PFSK-1 (cell line): ENCODE results near the gene MORN5.

ENCODE experiments used
- POLR2AphosphoS5 ChIP-seq: IDR thresholded peaks from 2 replicates; pipeline ENCODE4 v1.6.1; 2012; ENCODE audit warnings: low read depth, mild to moderate bottlenecking, control low read depth, low read length, moderate library complexity
- SIN3A ChIP-seq: IDR thresholded peaks from 2 replicates; pipeline ENCODE4 v1.6.1; 2012; ENCODE audit warnings: mild to moderate bottlenecking, low read length, moderate library complexity, borderline replicate concordance; ENCODE audit not compliant: insufficient read depth
- TF ChIP-seq, protein P1 (sequence below), 2 experiments: IDR thresholded peaks; 2 replicates each; pipeline versions ENCODE4 v1.6.1 to v1.8.0; 2011 to 2012; ENCODE audit warnings: low read depth in 2 of 2, low read length in 2 of 2, control low read depth in 1 of 2, inconsistent platforms in 1 of 2, mild to moderate bottlenecking in 1 of 2, moderate library complexity in 1 of 2; ENCODE audit not compliant: insufficient read depth in 1 of 2

DNA sequence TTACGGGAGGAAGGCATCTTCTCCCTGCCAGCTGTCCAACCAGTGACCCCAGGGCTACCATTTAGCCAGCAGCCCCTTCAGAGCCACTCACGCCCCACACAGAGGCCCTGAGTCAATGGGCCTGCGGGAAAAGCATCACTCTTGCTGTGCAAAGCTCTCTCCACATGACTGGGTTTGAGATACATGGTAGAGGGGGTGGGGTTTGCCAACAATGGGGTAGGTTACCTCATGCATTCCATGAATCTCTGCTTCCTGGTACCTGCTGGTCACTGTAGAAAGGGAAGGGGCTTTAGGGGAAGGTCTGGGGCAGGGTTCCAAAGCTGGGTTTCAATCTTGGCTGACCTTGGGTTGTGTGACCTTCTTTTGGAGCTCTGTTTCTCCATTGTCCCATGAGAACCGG is 43.7 kb upstream of the MORN5 start:
- TF ChIP-seq SIN3A (no peak), POLR2AphosphoS5 (no peak)
- TF ChIP-seq, protein P1, sequence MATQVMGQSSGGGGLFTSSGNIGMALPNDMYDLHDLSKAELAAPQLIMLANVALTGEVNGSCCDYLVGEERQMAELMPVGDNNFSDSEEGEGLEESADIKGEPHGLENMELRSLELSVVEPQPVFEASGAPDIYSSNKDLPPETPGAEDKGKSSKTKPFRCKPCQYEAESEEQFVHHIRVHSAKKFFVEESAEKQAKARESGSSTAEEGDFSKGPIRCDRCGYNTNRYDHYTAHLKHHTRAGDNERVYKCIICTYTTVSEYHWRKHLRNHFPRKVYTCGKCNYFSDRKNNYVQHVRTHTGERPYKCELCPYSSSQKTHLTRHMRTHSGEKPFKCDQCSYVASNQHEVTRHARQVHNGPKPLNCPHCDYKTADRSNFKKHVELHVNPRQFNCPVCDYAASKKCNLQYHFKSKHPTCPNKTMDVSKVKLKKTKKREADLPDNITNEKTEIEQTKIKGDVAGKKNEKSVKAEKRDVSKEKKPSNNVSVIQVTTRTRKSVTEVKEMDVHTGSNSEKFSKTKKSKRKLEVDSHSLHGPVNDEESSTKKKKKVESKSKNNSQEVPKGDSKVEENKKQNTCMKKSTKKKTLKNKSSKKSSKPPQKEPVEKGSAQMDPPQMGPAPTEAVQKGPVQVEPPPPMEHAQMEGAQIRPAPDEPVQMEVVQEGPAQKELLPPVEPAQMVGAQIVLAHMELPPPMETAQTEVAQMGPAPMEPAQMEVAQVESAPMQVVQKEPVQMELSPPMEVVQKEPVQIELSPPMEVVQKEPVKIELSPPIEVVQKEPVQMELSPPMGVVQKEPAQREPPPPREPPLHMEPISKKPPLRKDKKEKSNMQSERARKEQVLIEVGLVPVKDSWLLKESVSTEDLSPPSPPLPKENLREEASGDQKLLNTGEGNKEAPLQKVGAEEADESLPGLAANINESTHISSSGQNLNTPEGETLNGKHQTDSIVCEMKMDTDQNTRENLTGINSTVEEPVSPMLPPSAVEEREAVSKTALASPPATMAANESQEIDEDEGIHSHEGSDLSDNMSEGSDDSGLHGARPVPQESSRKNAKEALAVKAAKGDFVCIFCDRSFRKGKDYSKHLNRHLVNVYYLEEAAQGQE (IDR thresholded peaks at IDR 0.05; ENCODE audit: insufficient read depth in 1 of 2, low read depth in 2 of 2, low read length in 2 of 2): no peak
